Superior temporal gyrus (tissue), 1 donor: Measurements from ENCODE around the gene POLD2.
"Not testable (repeated sequence)": the region's sequence is repeated elsewhere in the genome, so short reads cannot be mapped to it uniquely, and the experiment has no call there.

Experiments
- DNase-seq: peaks from one replicate; pipeline ENCODE4 v3.0.0-alpha.2; 2016; ENCODE audit errors: extremely low spot score

Gene POLD2

GRCh38 chr7:44139311-44140010 is 16.1 kb upstream of the POLD2 start:
- no peak for DNase-seq

DNA sequence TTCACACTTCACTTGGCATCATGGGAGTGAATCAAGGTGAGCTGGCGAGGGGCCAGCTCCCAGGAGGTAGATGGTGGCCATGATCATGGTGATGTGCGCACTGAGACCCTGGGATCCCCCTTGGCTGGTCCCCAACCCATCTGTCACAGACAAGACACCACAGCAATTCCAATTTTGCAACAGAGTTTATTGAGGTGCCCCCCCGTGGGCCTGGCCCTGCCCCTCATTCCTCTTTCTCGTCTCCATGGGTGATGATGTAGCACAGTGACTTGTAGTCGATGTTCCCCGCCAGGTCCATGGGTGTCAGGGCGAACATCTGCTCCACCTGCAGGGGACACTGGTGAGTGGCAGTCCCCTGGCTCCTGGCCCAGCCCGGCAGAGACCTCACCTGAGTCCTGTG is 15.3 kb upstream of the POLD2 start:
- DNase-seq, result no peak

DNA sequence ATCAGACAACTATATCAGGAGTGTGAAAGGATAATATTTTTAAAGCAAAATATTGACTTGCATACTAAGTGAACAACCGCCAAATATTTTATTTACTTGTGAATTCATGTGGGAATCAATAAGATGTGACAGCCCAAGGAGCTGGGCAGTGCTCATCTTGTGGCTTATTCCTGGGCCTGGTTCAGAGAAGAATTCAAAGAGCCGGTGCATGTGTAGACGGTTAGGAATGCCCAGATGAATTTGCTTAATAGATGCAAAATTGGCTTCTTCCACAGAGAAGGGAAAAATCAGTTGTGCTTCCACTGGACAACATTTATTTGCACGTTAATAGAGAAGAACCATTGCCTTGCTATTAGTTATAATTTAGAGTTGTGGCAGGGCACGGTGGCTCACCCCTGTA is 13.4 kb upstream of the POLD2 start:
- no peak for DNase-seq

GRCh38 chr7:44134943-44135628 is 11.7 kb upstream of the POLD2 start:
- DNase-seq, result no peak

- DNase-seq, result no peak
These were observed 9.9 kb upstream of the POLD2 start for GRCh38 chr7:44133295-44133694.

DNA sequence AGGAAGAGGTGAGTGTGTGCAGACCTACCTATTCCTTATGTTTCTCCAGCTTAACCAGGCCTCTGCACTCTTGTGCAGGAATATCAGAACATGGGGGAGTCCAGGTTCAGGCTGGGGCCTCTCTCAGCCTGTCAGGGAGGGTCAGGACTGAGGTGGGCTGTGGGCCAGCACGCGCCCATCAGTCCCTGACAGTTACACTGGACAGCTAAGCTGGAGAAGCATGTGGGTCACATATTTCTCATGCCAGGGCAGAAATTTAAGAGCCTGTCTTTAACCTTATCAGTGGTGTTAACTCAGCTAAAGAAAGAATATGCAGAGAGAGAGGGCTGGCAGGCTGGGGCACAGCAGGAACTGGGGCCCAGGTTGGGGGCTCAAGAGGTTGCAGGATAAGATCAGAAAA is 8.7 kb upstream of the POLD2 start:
- no peak for DNase-seq

- no peak for DNase-seq
These were observed 8.1 kb upstream of the POLD2 start for GRCh38 chr7:44131173-44132029.

GRCh38 chr7:44128721-44129582 is 5.6 kb upstream of the POLD2 start:
- no peak for DNase-seq

GRCh38 chr7:44127161-44127560 is 3.8 kb upstream of the POLD2 start:
- DNase-seq, result no peak

DNA sequence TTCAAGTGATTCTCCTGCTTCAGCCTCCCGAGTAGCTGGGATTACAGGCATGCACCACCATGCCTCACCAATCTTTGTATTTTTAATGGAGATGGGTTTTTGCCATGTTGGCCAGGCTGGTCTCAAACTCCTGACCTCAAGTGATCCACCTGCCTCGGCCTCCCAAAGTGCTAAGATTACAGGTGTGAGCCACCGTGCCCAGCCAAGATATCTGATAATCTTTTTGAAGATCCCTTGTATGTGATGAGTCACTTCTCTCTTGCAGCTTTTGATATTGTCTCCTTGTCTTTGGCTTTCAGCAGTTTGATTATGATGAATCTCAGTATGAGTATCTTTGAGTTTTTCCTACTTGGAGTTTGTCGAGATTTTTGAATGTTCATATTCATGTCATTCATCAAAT is 3.2 kb upstream of the POLD2 start:
- DNase-seq, result not testable (repeated sequence)

DNA sequence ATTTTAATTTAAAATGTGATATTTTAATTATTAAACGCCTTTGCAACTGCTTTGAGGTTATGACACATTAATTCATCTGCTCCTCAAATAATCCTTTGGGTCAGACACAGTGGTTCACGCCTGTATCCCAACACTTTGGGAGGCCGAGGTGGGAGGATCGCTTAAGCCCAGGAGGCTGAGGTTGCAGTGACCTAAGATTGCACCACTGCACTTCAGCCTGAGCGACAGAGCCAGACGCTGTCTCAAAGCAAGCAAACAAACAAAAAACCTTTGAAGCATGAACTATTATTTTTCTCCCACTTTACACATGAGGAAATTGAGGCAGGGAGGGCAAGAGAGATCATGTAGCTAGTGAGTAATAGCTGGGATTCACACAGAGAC is 1.5 kb upstream of the POLD2 start:
- no peak for DNase-seq

DNA sequence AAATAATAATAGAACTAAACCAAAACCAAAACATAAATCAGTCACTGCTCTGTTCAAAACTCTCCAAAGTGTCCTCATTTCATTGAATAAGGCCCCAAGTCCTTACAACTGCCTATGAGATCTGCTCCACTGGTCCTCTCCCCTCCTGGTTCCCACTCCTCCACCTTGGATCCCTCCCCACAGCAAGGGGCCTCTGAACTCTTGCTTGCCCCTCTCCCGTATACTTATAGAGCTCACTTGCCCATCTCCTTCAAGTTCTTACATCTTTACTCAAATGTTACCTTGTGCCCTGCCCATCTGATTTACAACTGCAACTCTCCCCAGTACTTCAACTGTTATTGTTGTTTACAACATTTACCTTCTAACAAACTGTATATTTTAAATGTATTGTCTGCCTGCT is 819 bp downstream of the POLD2 start:
- DNase-seq, result no peak

DNA sequence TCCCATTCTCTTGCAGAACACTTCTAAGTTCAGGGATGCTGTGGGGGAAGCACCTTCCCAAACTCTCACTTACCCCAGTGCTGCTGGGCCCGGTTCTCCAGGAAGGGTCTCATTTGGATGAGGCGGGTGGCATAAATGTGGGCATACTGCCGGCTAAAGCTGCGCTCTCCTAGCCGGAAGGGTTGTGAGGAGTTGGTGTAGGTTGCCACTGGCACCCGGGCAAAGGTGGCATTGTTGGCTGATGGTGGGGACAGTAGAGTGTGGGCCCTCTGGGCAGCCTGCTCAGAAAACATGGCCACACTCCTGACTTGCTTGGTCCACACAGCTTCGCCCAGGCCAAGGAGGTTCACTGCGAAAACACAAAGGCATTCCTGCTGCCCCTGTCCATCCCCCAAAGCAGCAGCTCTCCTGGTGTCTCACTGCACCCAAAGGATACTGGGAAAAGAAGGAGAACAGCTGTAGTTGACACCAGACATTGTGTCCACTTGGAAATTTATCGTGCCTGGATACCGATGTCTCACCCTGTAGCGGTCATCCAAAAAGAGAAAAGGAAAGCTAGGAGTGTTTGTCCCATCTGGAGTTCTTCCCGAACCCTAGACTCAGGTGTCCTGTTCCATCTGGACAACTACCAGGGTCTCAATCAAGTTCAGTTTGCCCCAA is 1.5 kb downstream of the POLD2 start:
- DNase-seq, result no peak

GRCh38 chr7:44120395-44120794 is 3.0 kb downstream of the POLD2 start:
- no peak for DNase-seq

DNA sequence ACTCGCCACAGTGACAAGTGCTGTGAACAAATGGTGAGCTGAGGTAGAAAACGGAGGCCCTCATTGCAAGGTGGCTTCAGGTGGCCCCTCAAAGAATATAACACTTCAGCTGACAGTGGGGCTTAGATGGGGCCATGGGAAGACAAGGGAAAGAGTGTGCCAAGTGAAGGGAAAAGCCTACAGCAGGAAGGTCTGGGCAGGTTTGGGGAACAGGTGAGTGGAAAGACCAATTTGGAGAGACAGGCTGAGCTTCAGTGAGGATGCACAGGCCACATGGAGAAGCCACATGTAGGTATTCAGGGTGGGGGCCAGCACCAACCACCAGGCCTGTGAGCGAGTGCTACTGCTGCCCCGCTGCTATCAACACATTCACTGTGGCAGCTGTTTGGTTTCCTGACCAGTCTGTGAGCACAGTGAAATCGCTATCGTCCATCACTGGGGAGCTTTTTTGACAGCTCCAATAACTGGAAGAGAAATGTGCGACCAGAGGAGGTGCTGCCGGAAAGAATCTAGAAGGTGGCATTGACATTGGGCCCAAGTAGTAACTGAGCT is 3.4 kb downstream of the POLD2 start:
- no peak for DNase-seq

- DNase-seq, result no peak
These were observed 5.4 kb downstream of the POLD2 start for GRCh38 chr7:44117801-44118429.

- no peak for DNase-seq
These were observed 6.3 kb downstream of the POLD2 start for GRCh38 chr7:44116789-44117666.

- no peak for DNase-seq
These were observed 7.1 kb downstream of the POLD2 start for GRCh38 chr7:44116087-44116788.
